AG09309 (cell line): Measurements from ENCODE around the gene GLT1D1.

ENCODE experiments used
- DNase-seq: peaks from one replicate; pipeline ENCODE4 v3.0.0-alpha.2; 2010; ENCODE audit warnings: low read depth
- H3K4me3 ChIP-seq: 2 replicates; pipeline ENCODE4 v1.5.1; 2011; ENCODE audit warnings: mild to moderate bottlenecking, low read depth, low read length, moderate library complexity; ENCODE audit not compliant: control insufficient read depth
- CTCF ChIP-seq: IDR thresholded peaks from 2 replicates; pipeline ENCODE4 v1.5.1; 2011; ENCODE audit warnings: mild to moderate bottlenecking, low read depth, low read length, inconsistent platforms; ENCODE audit not compliant: insufficient read depth, control insufficient read depth; ENCODE audit errors: missing control alignments

The GLT1D1 gene

GRCh38 chr12:128930606-128931005 lies 77.3 kb downstream of the GLT1D1 start:
- DNase-seq = no peak
- TF ChIP-seq CTCF = no peak

GRCh38 chr12:128932521-128932920 lies 79.2 kb downstream of the GLT1D1 start:
- TF ChIP-seq CTCF = no peak
- no peak for DNase-seq
- H3K4me3 ChIP-seq = no peak overlapping the region

More at GRCh38 chr12:128930606-128931005, 77.3 kb downstream of the GLT1D1 start:
- H3K4me3 ChIP-seq = no peak overlapping the region

GRCh38 chr12:128933039-128933438 lies 79.8 kb downstream of the GLT1D1 start:
- no peak for DNase-seq
- TF ChIP-seq CTCF = no peak
- no peak overlapping the region for H3K4me3 ChIP-seq

GRCh38 chr12:128933926-128934325 lies 80.6 kb downstream of the GLT1D1 start:
- H3K4me3 ChIP-seq = no peak overlapping the region
- DNase-seq = no peak
- TF ChIP-seq CTCF = no peak

- no peak overlapping the region for H3K4me3 ChIP-seq
- no peak for TF ChIP-seq CTCF
- DNase-seq = no peak
These were observed 85.6 kb downstream of the GLT1D1 start for GRCh38 chr12:128938886-128939285.

GRCh38 chr12:128940090-128940888 lies 87.0 kb downstream of the GLT1D1 start:
- no peak for DNase-seq
- no peak overlapping the region for H3K4me3 ChIP-seq
- no peak for TF ChIP-seq CTCF
